SK-N-SH treated with all-trans-retinoic acid at 6 μM for 48 hours (cell line): ENCODE results near the gene DONSON.

Experiments used
- ATAC-seq: fragments of 200-7000 bp; cut with Tn5 transposase; 3 replicates; pipeline ENCODE4 v1.9.1; 2020; ENCODE audit warnings: mild to moderate bottlenecking, moderate library complexity
- ARNTL ChIP-seq: fragments of 450-650 bp; formaldehyde crosslinking; IDR thresholded peaks from 2 replicates; pipeline ENCODE4 v1.5.0; 2020; ENCODE audit warnings: low read depth, mild to moderate bottlenecking, moderate library complexity, borderline replicate concordance
- BACH2 ChIP-seq: fragments of 250-450 bp; sonication (Bioruptor Pico); IDR thresholded peaks from 2 replicates; pipeline ENCODE4 v1.9.0; 2021; ENCODE audit warnings: mild to moderate bottlenecking, borderline replicate concordance
- CSDC2 ChIP-seq: fragments of 250-450 bp; sonication (Bioruptor Pico); IDR thresholded peaks from 2 replicates; pipeline ENCODE4 v1.5.0; 2020; ENCODE audit warnings: mild to moderate bottlenecking, moderate library complexity
- ESRRG ChIP-seq: fragments of 250-450 bp; sonication (Bioruptor Pico); IDR thresholded peaks from 2 replicates; pipeline ENCODE4 v1.6.1; 2021; ENCODE audit warnings: mild to moderate bottlenecking
- GLIS3 ChIP-seq: fragments of 250-450 bp; sonication (Bioruptor Pico); IDR thresholded peaks from 2 replicates; pipeline ENCODE4 v1.5.0; 2020; ENCODE audit warnings: mild to moderate bottlenecking, moderate library complexity
- ISL1 ChIP-seq: fragments of 250-450 bp; sonication (Bioruptor Pico); IDR thresholded peaks from 2 replicates; pipeline ENCODE4 v2.1.2; 2022; ENCODE audit warnings: mild to moderate bottlenecking, moderate library complexity
- OSR1 ChIP-seq: fragments of 250-450 bp; sonication (Bioruptor Pico); IDR thresholded peaks from 2 replicates; pipeline ENCODE4 v1.8.0; 2022; ENCODE audit warnings: moderate library complexity, mild to moderate bottlenecking, inconsistent platforms
- PPARA ChIP-seq: fragments of 250-450 bp; sonication (Bioruptor Pico); IDR thresholded peaks from 2 replicates; pipeline ENCODE4 v1.5.0; 2020; ENCODE audit warnings: mild to moderate bottlenecking, borderline replicate concordance
- RARB ChIP-seq: fragments of 250-450 bp; sonication (Bioruptor Pico); IDR thresholded peaks from 2 replicates; pipeline ENCODE4 v1.8.0; 2021; ENCODE audit warnings: mild to moderate bottlenecking, moderate library complexity
- SNAI2 ChIP-seq: fragments of 250-450 bp; sonication (Bioruptor Pico); IDR thresholded peaks from 2 replicates; pipeline ENCODE4 v1.5.0; 2020; ENCODE audit warnings: mild to moderate bottlenecking, moderate library complexity
- TCF4 ChIP-seq: fragments of 250-450 bp; sonication (Bioruptor Pico); IDR thresholded peaks from 2 replicates; pipeline ENCODE4 v1.8.0; 2021; ENCODE audit warnings: mild to moderate bottlenecking, moderate library complexity, borderline replicate concordance
- TOX ChIP-seq: fragments of 250-450 bp; sonication (Bioruptor Pico); IDR thresholded peaks from 2 replicates; pipeline ENCODE4 v1.8.0; 2021; ENCODE audit warnings: mild to moderate bottlenecking, moderate library complexity, borderline replicate concordance
- ZC3H10 ChIP-seq: fragments of 250-450 bp; sonication (Bioruptor Pico); IDR thresholded peaks from 2 replicates; pipeline ENCODE4 v1.5.1; 2021; ENCODE audit warnings: mild to moderate bottlenecking, moderate library complexity
- ZFP3 ChIP-seq: fragments of 250-450 bp; sonication (Bioruptor Pico); IDR thresholded peaks from 2 replicates; pipeline ENCODE4 v1.5.0; 2020; ENCODE audit warnings: mild to moderate bottlenecking, moderate library complexity
- ZFP30 ChIP-seq: fragments of 450-650 bp; formaldehyde crosslinking; IDR thresholded peaks from 2 replicates; pipeline ENCODE4 v1.5.0; 2022; ENCODE audit warnings: mild to moderate bottlenecking, moderate library complexity
- ZNF565 ChIP-seq: fragments of 450-650 bp; formaldehyde crosslinking; conservative IDR thresholded peaks from 2 replicates; pipeline ENCODE4 v1.5.0; 2020; ENCODE audit warnings: low read depth, mild to moderate bottlenecking, moderate library complexity
- ZNF70 ChIP-seq: fragments of 450-650 bp; formaldehyde crosslinking; IDR thresholded peaks from 2 replicates; pipeline ENCODE4 v1.5.0; 2020; ENCODE audit warnings: mild to moderate bottlenecking, moderate library complexity
- ZNF8 ChIP-seq: fragments of 450-650 bp; formaldehyde crosslinking; IDR thresholded peaks from 2 replicates; pipeline ENCODE4 v1.5.0; 2020; ENCODE audit warnings: mild to moderate bottlenecking, moderate library complexity
- TF ChIP-seq, protein P1 (sequence below): fragments of 250-450 bp; sonication (Bioruptor Pico); IDR thresholded peaks from 2 replicates; pipeline ENCODE4 v1.8.0; 2020; ENCODE audit warnings: mild to moderate bottlenecking, moderate library complexity, borderline replicate concordance
- TF ChIP-seq, protein P2 (sequence below): fragments of 250-450 bp; sonication (Bioruptor Pico); IDR thresholded peaks from 2 replicates; pipeline ENCODE4 v1.8.0; 2021; ENCODE audit warnings: low read depth, mild to moderate bottlenecking, moderate library complexity, borderline replicate concordance
- TF ChIP-seq, protein P3 (sequence below): fragments of 250-450 bp; sonication (Bioruptor Pico); IDR thresholded peaks from 2 replicates; pipeline ENCODE4 v1.5.1; 2020; ENCODE audit warnings: low read depth, mild to moderate bottlenecking, moderate library complexity
- TF ChIP-seq, protein P4 (sequence below): fragments of 250-450 bp; sonication (Bioruptor Pico); IDR thresholded peaks from 2 replicates; pipeline ENCODE4 v1.5.0; 2020; ENCODE audit warnings: mild to moderate bottlenecking, moderate library complexity

Gene DONSON

DNA sequence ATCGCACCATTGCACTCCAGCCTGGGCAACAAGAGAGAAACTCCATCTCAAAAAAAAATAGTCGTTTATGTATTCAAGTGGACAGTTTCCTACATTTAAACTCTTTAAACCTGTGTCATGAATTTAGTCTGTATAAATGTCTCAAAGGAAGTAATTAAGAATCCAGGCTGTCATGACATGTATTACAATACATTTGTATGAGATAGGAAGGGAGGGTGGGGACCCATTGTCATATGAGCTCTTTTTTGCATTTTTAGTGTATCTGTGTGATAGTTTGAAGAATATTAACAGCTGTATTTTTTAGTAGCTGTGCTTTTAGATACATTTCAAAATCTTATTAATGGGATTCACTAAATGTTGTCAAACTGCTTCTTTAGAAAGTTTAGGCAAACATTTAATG is 20.0 kb downstream of the DONSON start:
- TF ChIP-seq GLIS3 (CRISPR knock-in tag) = no peak
- TF ChIP-seq, all 23 proteins: peak for 0
- no peak for ATAC-seq

DNA sequence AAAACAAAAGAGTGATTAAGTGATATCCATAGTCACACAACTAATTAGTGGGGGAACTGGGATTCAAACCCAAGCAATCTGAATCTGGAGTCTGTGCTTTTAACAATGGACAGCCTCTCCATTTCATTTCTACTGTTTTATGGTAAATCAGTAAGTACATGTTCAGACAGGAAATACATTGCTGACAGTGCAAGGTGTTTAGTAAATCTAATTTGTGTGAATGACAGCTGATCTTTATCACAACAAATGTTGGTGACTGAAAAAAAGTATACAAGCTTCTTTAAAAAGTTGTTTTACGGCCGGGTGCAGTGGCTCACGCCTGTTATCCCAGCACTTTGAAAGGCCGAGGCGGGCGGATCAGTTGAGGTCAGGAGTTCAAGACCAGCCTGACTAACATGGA is 20.6 kb downstream of the DONSON start:
- no peak for TF ChIP-seq ZNF8
- no peak for TF ChIP-seq TCF4
- TF ChIP-seq, protein P1, sequence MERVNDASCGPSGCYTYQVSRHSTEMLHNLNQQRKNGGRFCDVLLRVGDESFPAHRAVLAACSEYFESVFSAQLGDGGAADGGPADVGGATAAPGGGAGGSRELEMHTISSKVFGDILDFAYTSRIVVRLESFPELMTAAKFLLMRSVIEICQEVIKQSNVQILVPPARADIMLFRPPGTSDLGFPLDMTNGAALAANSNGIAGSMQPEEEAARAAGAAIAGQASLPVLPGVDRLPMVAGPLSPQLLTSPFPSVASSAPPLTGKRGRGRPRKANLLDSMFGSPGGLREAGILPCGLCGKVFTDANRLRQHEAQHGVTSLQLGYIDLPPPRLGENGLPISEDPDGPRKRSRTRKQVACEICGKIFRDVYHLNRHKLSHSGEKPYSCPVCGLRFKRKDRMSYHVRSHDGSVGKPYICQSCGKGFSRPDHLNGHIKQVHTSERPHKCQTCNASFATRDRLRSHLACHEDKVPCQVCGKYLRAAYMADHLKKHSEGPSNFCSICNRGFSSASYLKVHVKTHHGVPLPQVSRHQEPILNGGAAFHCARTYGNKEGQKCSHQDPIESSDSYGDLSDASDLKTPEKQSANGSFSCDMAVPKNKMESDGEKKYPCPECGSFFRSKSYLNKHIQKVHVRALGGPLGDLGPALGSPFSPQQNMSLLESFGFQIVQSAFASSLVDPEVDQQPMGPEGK (CRISPR knock-in tag) = no peak
- TF ChIP-seq ZC3H10 = no peak
- no peak for TF ChIP-seq ARNTL
- TF ChIP-seq OSR1 (CRISPR knock-in tag) = no peak
- TF ChIP-seq, protein P2, sequence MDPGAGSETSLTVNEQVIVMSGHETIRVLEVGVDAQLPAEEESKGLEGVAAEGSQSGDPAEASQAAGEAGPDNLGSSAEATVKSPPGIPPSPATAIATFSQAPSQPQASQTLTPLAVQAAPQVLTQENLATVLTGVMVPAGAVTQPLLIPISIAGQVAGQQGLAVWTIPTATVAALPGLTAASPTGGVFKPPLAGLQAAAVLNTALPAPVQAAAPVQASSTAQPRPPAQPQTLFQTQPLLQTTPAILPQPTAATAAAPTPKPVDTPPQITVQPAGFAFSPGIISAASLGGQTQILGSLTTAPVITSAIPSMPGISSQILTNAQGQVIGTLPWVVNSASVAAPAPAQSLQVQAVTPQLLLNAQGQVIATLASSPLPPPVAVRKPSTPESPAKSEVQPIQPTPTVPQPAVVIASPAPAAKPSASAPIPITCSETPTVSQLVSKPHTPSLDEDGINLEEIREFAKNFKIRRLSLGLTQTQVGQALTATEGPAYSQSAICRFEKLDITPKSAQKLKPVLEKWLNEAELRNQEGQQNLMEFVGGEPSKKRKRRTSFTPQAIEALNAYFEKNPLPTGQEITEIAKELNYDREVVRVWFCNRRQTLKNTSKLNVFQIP (CRISPR knock-in tag) = no peak
- TF ChIP-seq ESRRG (CRISPR knock-in tag) = no peak
- no peak for TF ChIP-seq PPARA (CRISPR knock-in tag)
- TF ChIP-seq RARB (CRISPR knock-in tag) = no peak
- TF ChIP-seq, protein P3, sequence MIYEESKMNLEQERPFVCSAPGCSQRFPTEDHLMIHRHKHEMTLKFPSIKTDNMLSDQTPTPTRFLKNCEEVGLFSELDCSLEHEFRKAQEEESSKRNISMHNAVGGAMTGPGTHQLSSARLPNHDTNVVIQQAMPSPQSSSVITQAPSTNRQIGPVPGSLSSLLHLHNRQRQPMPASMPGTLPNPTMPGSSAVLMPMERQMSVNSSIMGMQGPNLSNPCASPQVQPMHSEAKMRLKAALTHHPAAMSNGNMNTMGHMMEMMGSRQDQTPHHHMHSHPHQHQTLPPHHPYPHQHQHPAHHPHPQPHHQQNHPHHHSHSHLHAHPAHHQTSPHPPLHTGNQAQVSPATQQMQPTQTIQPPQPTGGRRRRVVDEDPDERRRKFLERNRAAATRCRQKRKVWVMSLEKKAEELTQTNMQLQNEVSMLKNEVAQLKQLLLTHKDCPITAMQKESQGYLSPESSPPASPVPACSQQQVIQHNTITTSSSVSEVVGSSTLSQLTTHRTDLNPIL (CRISPR knock-in tag) = no peak
- TF ChIP-seq BACH2 (CRISPR knock-in tag) = no peak
- TF ChIP-seq ZFP3 (CRISPR knock-in tag) = no peak
- no peak for TF ChIP-seq ZNF565 (CRISPR knock-in tag)
- no peak for TF ChIP-seq ZNF70
- no peak for TF ChIP-seq CSDC2
- no peak for TF ChIP-seq ZFP30
- no peak for TF ChIP-seq TOX (CRISPR knock-in tag)
- no peak for TF ChIP-seq GLIS3 (CRISPR knock-in tag)
- no peak for TF ChIP-seq ISL1 (CRISPR knock-in tag)
- ATAC-seq = no peak

DNA sequence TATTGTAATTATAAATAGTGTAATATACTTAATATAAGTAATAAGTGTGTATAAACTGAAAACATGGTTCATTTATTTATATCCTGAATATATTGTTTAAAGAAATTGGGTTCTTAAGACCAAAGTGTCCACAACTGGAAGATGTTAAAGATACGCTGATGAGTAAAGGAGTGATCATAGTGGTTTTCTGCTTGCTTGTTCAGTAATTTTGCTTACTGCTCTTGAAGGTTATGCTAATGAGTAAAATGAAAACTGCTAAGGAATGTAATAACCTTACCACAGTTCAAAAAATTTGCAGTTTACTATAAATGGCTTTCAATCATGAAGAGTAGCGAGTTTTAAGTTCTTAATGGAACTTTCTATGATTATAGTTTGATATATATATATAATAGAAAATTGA is 22.0 kb downstream of the DONSON start:
- no peak for ATAC-seq
- TF ChIP-seq RARB (CRISPR knock-in tag) = no peak
- no peak for TF ChIP-seq ZC3H10
- no peak for TF ChIP-seq ZNF565 (CRISPR knock-in tag)
- TF ChIP-seq, protein P3 (CRISPR knock-in tag) = no peak
- TF ChIP-seq, protein P4, sequence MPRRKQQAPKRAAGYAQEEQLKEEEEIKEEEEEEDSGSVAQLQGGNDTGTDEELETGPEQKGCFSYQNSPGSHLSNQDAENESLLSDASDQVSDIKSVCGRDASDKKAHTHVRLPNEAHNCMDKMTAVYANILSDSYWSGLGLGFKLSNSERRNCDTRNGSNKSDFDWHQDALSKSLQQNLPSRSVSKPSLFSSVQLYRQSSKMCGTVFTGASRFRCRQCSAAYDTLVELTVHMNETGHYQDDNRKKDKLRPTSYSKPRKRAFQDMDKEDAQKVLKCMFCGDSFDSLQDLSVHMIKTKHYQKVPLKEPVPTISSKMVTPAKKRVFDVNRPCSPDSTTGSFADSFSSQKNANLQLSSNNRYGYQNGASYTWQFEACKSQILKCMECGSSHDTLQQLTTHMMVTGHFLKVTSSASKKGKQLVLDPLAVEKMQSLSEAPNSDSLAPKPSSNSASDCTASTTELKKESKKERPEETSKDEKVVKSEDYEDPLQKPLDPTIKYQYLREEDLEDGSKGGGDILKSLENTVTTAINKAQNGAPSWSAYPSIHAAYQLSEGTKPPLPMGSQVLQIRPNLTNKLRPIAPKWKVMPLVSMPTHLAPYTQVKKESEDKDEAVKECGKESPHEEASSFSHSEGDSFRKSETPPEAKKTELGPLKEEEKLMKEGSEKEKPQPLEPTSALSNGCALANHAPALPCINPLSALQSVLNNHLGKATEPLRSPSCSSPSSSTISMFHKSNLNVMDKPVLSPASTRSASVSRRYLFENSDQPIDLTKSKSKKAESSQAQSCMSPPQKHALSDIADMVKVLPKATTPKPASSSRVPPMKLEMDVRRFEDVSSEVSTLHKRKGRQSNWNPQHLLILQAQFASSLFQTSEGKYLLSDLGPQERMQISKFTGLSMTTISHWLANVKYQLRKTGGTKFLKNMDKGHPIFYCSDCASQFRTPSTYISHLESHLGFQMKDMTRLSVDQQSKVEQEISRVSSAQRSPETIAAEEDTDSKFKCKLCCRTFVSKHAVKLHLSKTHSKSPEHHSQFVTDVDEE (CRISPR knock-in tag) = no peak
- TF ChIP-seq TCF4 = no peak
- TF ChIP-seq ZNF70 = no peak
- no peak for TF ChIP-seq ZFP3 (CRISPR knock-in tag)
- TF ChIP-seq, protein P1 (CRISPR knock-in tag) = no peak
- no peak for TF ChIP-seq SNAI2 (CRISPR knock-in tag)
- TF ChIP-seq PPARA (CRISPR knock-in tag) = no peak
